Measurements from ENCODE around the gene SAG.

Gene SAG

DNA sequence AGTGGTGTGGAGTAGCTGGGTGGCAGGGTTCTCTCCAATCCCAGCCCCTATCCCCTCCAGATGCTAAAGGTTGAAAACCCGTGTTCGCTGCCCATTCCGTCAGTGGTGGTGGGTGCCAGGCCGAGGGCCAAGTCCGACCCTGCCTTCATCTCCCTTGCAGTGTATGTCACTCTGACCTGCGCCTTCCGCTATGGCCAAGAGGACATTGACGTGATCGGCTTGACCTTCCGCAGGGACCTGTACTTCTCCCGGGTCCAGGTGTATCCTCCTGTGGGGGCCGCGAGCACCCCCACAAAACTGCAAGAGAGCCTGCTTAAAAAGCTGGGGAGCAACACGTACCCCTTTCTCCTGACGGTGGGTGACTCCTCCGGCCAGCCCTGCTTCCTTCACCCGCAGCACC, 12.9 kb downstream of the SAG start:
- Histone ChIP-seq H3K4me3 (replicated peaks; ENCODE audit: low read depth, low read length) (no peak overlapping the region), H3K27me3 (replicated peaks; ENCODE audit: control insufficient read depth, insufficient read depth, low read length) (no peaks in the 10 kb centered on the region), H3K36me3 (ENCODE audit: control insufficient read depth, insufficient read depth, low read length) (no peaks in the 10 kb centered on the region)
- TF ChIP-seq, protein P1, sequence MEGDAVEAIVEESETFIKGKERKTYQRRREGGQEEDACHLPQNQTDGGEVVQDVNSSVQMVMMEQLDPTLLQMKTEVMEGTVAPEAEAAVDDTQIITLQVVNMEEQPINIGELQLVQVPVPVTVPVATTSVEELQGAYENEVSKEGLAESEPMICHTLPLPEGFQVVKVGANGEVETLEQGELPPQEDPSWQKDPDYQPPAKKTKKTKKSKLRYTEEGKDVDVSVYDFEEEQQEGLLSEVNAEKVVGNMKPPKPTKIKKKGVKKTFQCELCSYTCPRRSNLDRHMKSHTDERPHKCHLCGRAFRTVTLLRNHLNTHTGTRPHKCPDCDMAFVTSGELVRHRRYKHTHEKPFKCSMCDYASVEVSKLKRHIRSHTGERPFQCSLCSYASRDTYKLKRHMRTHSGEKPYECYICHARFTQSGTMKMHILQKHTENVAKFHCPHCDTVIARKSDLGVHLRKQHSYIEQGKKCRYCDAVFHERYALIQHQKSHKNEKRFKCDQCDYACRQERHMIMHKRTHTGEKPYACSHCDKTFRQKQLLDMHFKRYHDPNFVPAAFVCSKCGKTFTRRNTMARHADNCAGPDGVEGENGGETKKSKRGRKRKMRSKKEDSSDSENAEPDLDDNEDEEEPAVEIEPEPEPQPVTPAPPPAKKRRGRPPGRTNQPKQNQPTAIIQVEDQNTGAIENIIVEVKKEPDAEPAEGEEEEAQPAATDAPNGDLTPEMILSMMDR (IDR thresholded peaks at IDR 0.05; ENCODE audit: insufficient read depth, low read length, poor library complexity, severe bottlenecking), result no peak
- DNase-seq (ENCODE audit: extremely low read depth, insufficient read length), result no peak

DNA sequence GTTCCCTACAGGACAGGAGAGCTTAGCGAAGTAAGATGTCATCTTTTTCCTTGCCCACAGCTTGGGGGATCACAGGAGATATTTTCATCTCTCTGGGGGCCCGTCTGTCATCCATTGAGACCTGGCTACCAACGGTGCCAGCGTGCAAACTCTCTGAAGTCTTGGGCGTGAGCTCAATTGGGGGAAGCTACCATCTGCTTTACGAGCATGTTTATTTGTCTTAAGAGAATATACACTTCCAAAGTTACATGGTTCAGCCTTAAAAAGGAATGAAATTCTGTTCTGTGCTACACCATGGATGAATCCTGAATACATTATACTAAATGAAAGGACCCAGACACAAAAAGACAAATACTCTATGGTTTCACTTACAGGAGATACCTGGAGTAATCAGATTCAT, 13.6 kb downstream of the SAG start:
- no peak overlapping the region for H3K4me3 ChIP-seq (replicated peaks; ENCODE audit: low read depth, low read length)
- DNase-seq (ENCODE audit: extremely low read depth, insufficient read length), result no peak
- H3K36me3 ChIP-seq (ENCODE audit: control insufficient read depth, insufficient read depth, low read length), result no peaks in the 10 kb centered on the region
- TF ChIP-seq, protein P1 (IDR thresholded peaks at IDR 0.05; ENCODE audit: insufficient read depth, low read length, poor library complexity, severe bottlenecking), result no peak
- no peaks in the 10 kb centered on the region for H3K27me3 ChIP-seq (replicated peaks; ENCODE audit: control insufficient read depth, insufficient read depth, low read length)

DNA sequence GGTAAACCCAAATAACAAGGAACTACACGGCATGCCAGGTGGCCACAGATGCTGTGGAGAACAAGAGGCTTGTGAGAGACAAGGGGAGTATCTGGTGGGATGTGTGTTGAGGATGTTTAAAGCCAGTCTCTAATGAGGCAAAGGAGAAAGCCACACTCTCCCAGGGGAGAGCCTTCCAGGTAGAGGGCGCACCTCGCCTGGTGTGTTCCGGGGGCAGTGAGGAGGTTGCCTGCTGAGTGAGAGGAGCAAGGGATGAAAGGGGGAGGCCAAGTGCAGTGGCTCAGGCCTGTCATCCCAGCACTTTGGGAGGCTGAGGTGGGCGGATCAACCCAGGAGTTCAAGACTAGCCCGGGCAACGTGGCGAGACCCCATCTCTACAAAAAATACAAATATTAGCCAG, 16.2 kb downstream of the SAG start:
- H3K27me3 ChIP-seq (replicated peaks; ENCODE audit: control insufficient read depth, insufficient read depth, low read length), result no peaks in the 10 kb centered on the region
- H3K4me3 ChIP-seq (replicated peaks; ENCODE audit: low read depth, low read length), result no peak overlapping the region
- TF ChIP-seq, protein P1 (IDR thresholded peaks at IDR 0.05; ENCODE audit: insufficient read depth, low read length, poor library complexity, severe bottlenecking), result peak; percentile 17
- DNase-seq (ENCODE audit: extremely low read depth, insufficient read length), result no peak
- no peaks in the 10 kb centered on the region for H3K36me3 ChIP-seq (ENCODE audit: control insufficient read depth, insufficient read depth, low read length)

DNA sequence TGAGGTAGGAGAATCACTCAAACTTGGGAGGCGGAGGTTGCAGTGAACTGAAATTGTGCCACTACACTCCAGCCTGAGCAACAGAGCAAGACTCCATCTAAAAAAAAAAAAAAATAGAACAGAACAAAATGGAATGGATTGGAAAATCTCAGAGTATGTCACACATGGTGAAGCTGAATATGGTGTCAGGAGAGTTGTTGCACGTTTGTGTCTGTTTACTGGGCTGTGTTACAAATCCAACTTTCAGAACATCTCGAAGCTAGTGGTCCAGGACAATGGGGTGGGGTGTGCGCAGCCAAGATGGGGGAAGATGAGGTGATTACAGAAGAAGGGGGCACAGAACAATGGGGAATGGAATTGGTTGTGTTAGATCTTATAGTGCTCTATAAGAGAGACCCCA, 17.6 kb downstream of the SAG start:
- TF ChIP-seq, protein P1 (IDR thresholded peaks at IDR 0.05; ENCODE audit: insufficient read depth, low read length, poor library complexity, severe bottlenecking), result no peak
- no peak overlapping the region for H3K4me3 ChIP-seq (replicated peaks; ENCODE audit: low read depth, low read length)
- H3K27me3 ChIP-seq (replicated peaks; ENCODE audit: control insufficient read depth, insufficient read depth, low read length), result no peaks in the 10 kb centered on the region
- no peaks in the 10 kb centered on the region for H3K36me3 ChIP-seq (ENCODE audit: control insufficient read depth, insufficient read depth, low read length)
- DNase-seq (ENCODE audit: extremely low read depth, insufficient read length), result no peak

DNA sequence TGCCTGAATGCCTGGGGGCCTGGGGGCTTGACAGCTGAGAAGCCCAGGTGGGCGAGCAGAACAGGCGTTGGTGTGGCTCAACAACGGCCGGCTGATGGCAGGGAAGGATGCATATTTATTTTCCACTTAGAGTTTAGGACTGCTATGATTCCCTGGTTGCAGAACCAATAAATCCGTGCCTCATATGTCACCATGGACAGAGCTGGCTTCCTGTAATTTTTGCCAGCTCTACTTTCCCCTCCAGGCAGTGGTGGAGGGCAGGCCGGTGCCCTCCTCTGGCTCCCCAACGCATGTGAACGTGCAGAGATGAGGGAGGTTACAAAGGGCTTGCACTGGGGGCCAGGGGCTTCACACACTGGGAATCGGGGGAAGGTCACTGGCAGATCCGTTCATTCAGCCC, 18.2 kb downstream of the SAG start:
- H3K36me3 ChIP-seq (ENCODE audit: control insufficient read depth, insufficient read depth, low read length), result no peaks in the 10 kb centered on the region
- TF ChIP-seq, protein P1 (IDR thresholded peaks at IDR 0.05; ENCODE audit: insufficient read depth, low read length, poor library complexity, severe bottlenecking), result no peak
- no peak for DNase-seq (ENCODE audit: extremely low read depth, insufficient read length)
- H3K4me3 ChIP-seq (replicated peaks; ENCODE audit: low read depth, low read length), result no peak overlapping the region
- H3K27me3 ChIP-seq (replicated peaks; ENCODE audit: control insufficient read depth, insufficient read depth, low read length), result no peaks in the 10 kb centered on the region

DNA sequence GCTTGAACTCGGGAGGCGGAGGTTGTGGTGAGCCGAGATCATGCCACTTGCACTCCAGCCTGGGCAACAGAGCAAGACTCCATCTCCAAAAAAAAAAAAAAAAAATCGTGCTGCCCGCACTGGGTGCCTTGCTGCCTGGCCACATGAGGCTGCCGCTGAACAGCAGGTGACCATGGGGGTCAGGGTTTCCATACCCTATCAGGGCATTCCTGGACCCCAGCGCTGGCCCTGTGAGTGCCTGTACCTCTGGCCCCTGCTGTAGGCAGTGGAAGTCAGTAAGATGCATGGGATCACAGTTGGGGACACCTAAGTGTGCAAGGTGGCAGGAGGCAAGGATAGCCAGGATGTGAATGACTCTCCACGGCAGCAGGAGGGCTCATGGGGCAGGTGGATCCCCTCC, 18.9 kb downstream of the SAG start:
- TF ChIP-seq, protein P1 (IDR thresholded peaks at IDR 0.05; ENCODE audit: insufficient read depth, low read length, poor library complexity, severe bottlenecking), result no peak
- Histone ChIP-seq H3K4me3 (replicated peaks; ENCODE audit: low read depth, low read length) (no peak overlapping the region), H3K27me3 (replicated peaks; ENCODE audit: control insufficient read depth, insufficient read depth, low read length) (no peaks in the 10 kb centered on the region), H3K36me3 (ENCODE audit: control insufficient read depth, insufficient read depth, low read length) (no peaks in the 10 kb centered on the region)
- DNase-seq (ENCODE audit: extremely low read depth, insufficient read length), result no peak

All from GM06990 (cell line).